Right atrium auricular region (tissue), 2 donors: ENCODE results near the gene APOL2. TPM values are rescaled to one million over a fixed set of nuclear protein-coding genes. Genes with fewer than 3 reads are reported as not detected.
"Not testable (repeated sequence)": the region's sequence is repeated elsewhere in the genome, so short reads cannot be mapped to it uniquely, and the experiment has no call there.

Experiments
- DNase-seq: peaks from one replicate; pipeline ENCODE4 v3.0.0-alpha.2; 2019; ENCODE audit warnings: low spot score
- H3K27ac ChIP-seq, 2 donors: fragments of 200-600 bp; sonication (generic); 1 replicate in 1 of 2; 2 replicates in 1 of 2; pipeline ENCODE4 v1.5.1; 2016 to 2019
- H3K27me3 ChIP-seq, 2 donors: fragments of 200-600 bp; sonication (generic); one replicate each; pipeline versions ENCODE4 v1.5.1 to v1.6.0; 2017 to 2019
- H3K36me3 ChIP-seq: fragments of 200-600 bp; sonication (generic); one replicate; pipeline ENCODE4 v1.5.1; 2016
- H3K4me1 ChIP-seq, 2 donors: fragments of 200-600 bp; sonication (generic); one replicate each; pipeline versions ENCODE4 v1.5.1 to v1.6.0; 2017 to 2019
- H3K4me3 ChIP-seq, 2 donors: fragments of 200-600 bp; sonication (generic); 1 replicate in 1 of 2; 2 replicates in 1 of 2; pipeline ENCODE4 v1.5.1; 2017 to 2019; ENCODE audit warnings: mild to moderate bottlenecking in 1 of 2, moderate library complexity in 1 of 2
- H3K9me3 ChIP-seq, 2 donors: fragments of 200-600 bp; sonication (generic); one replicate each; pipeline ENCODE4 v1.5.1; 2019
- CTCF ChIP-seq, 2 donors: fragments of 200-600 bp; sonication (generic); IDR thresholded peaks; one replicate each; pipeline ENCODE4 v1.5.1; 2019; ENCODE audit warnings: antibody characterized with exemption in 2 of 2
- total RNA-seq, 2 donors: library from RNA; depleted of rRNA; stranded (reverse); fragments of >200 nt; gene quantifications; one replicate each; pipeline ENCODE4 v1.1.0, GENCODE V29; 2016

APOL2 gene
- total RNA-seq, 2 donors from 2014 or later = 25.4 to 25.7 TPM

GRCh38 chr22:36233796-36234195 is 5.5 kb downstream of the APOL2 start:
- Histone ChIP-seq H3K36me3 (peaks cover 55% of the 10 kb centered on the region), H3K9me3 (no peaks in the 10 kb centered on the region), H3K27ac (no peak overlapping the region), H3K4me1 (peaks cover 0 to 43% of the 10 kb centered on the region in 2 donors), H3K4me3 (no peak overlapping the region), H3K27me3 (no peaks in the 10 kb centered on the region)
- no peak for TF ChIP-seq CTCF (IDR thresholded peaks at IDR 0.05)
- DNase-seq = no peak

GRCh38 chr22:36232715-36233401 is 6.5 kb downstream of the APOL2 start:
- Histone ChIP-seq H3K36me3 (peaks cover 65% of the 10 kb centered on the region), H3K4me1 (peaks cover 0 to 34% of the 10 kb centered on the region in 2 donors), H3K27me3 (no peaks in the 10 kb centered on the region), H3K27ac (no peak overlapping the region), H3K9me3 (no peaks in the 10 kb centered on the region), H3K4me3 (no peak overlapping the region)
- TF ChIP-seq CTCF (IDR thresholded peaks at IDR 0.05) = no peak
- DNase-seq = no peak

DNA sequence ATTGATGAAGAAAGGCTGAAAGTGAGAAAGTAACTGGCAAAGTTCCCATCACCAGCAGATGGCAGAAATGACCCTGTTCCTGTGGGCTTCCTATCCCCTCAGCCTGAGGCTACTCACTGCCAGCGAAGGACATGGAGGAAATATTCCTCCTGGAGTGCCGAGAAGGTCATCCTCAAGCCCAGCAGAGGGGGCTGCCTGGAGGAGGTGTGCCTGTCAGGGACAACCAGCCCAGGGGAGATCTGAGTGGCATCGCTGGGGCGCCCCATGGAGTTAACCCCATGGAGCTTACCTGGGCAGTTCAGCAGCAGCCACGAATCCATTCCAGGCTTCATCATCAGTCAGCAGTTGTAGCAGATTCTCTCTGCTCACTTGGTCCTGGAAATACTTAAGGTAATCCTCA is 8.3 kb downstream of the APOL2 start:
- Histone ChIP-seq H3K4me1 (peaks cover 0 to 16% of the 10 kb centered on the region in 2 donors), H3K36me3 (peaks cover 63% of the 10 kb centered on the region)
- H3K9me3 ChIP-seq, DNase-seq, H3K4me3 ChIP-seq, H3K27me3 ChIP-seq, H3K27ac ChIP-seq: not testable (repeated sequence)

GRCh38 chr22:36229649-36230048 is 9.7 kb downstream of the APOL2 start:
- not testable (repeated sequence) for H3K27ac ChIP-seq, H3K4me1 ChIP-seq
- H3K36me3 ChIP-seq = peaks cover 62% of the 10 kb centered on the region

GRCh38 chr22:36228944-36229343 is 10.4 kb downstream of the APOL2 start:
- Histone ChIP-seq H3K27ac (no peak overlapping the region), H3K27me3 (no peaks in the 10 kb centered on the region), H3K4me3 (no peak overlapping the region), H3K36me3 (peaks cover 62% of the 10 kb centered on the region), H3K4me1 (peaks cover 0 to under 1% of the 10 kb centered on the region in 2 donors), H3K9me3 (no peaks in the 10 kb centered on the region)
- TF ChIP-seq CTCF (IDR thresholded peaks at IDR 0.05) = no peak
- no peak for DNase-seq

More at GRCh38 chr22:36229649-36230048, 9.7 kb downstream of the APOL2 start:
- H3K9me3 ChIP-seq, H3K27me3 ChIP-seq, DNase-seq, H3K4me3 ChIP-seq: not testable (repeated sequence)

DNA sequence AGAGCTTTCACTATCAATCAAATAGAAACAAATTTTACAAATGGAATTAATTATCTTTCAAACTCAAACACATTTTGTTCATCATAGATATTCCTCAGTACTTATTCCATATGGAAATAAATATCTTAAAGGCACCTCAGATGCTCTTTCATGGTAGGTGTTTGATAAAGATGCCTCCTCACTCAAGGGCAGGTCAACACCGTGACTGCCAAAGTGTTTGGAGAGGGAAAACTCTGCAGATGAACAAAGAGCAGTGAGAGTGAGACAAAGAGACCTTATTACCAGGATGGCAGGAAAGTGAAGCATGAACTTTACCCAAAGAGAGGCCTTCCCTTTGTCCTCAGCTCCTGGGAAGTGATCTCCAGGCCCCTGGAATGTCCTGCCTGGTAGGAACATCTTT is 11.0 kb downstream of the APOL2 start:
- H3K27ac ChIP-seq, H3K9me3 ChIP-seq, DNase-seq, H3K4me1 ChIP-seq, H3K27me3 ChIP-seq, H3K4me3 ChIP-seq: not testable (repeated sequence)
- H3K36me3 ChIP-seq = peaks cover 62% of the 10 kb centered on the region

GRCh38 chr22:36227806-36228205 is 11.5 kb downstream of the APOL2 start:
- Histone ChIP-seq H3K36me3 (peaks cover 56% of the 10 kb centered on the region), H3K27ac (no peak overlapping the region), H3K27me3 (no peaks in the 10 kb centered on the region), H3K9me3 (no peaks in the 10 kb centered on the region), H3K4me1 (peaks cover 0 to 10% of the 10 kb centered on the region in 2 donors), H3K4me3 (no peak overlapping the region)
- TF ChIP-seq CTCF (IDR thresholded peaks at IDR 0.05) = no peak
- DNase-seq = no peak
